Endodermal cell (in vitro differentiated cells): ENCODE measurements around the gene HHAT. TPM values are rescaled to one million over a fixed set of nuclear protein-coding genes. Genes with fewer than 3 reads are reported as not detected.

Source experiments
- DNase-seq: peaks from one replicate; pipeline ENCODE4 v3.0.0-alpha.2; 2017
- H3K27ac ChIP-seq: 2 replicates; pipeline ENCODE4 v1.5.1; 2013; ENCODE audit warnings: mild to moderate bottlenecking, low read depth, low read length, moderate library complexity
- H3K27me3 ChIP-seq: 2 replicates; pipeline ENCODE4 v1.6.1; 2013; ENCODE audit warnings: mild to moderate bottlenecking, low read length, moderate library complexity; ENCODE audit not compliant: insufficient read depth, control insufficient read depth, poor library complexity, severe bottlenecking
- H3K36me3 ChIP-seq: 2 replicates; pipeline ENCODE4 v1.7.0; 2013; ENCODE audit warnings: mild to moderate bottlenecking, low read length, moderate library complexity; ENCODE audit not compliant: control insufficient read depth, insufficient read depth
- H3K4me1 ChIP-seq: one replicate; pipeline ENCODE4 v1.7.0; 2013; ENCODE audit warnings: low read length; ENCODE audit not compliant: control insufficient read depth, insufficient read depth
- H3K4me3 ChIP-seq: 2 replicates; pipeline ENCODE4 v1.5.1; 2013; ENCODE audit warnings: mild to moderate bottlenecking, low read length, moderate library complexity
- H3K9ac ChIP-seq: 2 replicates; pipeline ENCODE4 v1.6.1; 2013; ENCODE audit warnings: mild to moderate bottlenecking, low read length, moderate library complexity; ENCODE audit not compliant: poor library complexity, severe bottlenecking; ENCODE audit errors: extremely low read depth
- H3K9me3 ChIP-seq: 2 replicates; pipeline ENCODE4 v1.6.1; 2013; ENCODE audit warnings: mild to moderate bottlenecking, low read length, moderate library complexity; ENCODE audit not compliant: control insufficient read depth
- H3K27ac Mint-ChIP-seq: 2 replicates; pipeline ENCODE4 v1.8.0; 2020; ENCODE audit warnings: mixed read lengths
- H3K27me3 Mint-ChIP-seq: 2 replicates; pipeline ENCODE4 v1.8.0; 2021; ENCODE audit warnings: mild to moderate bottlenecking, mixed read lengths; ENCODE audit not compliant: insufficient read depth
- H3K36me3 Mint-ChIP-seq: 2 replicates; pipeline ENCODE4 v1.8.0; 2020; ENCODE audit warnings: low read depth, mixed read lengths
- H3K4me1 Mint-ChIP-seq: 2 replicates; pipeline ENCODE4 v1.8.0; 2020; ENCODE audit warnings: mixed read lengths
- H3K4me3 Mint-ChIP-seq: 2 replicates; pipeline ENCODE4 v1.8.0; 2020; ENCODE audit warnings: mild to moderate bottlenecking, moderate library complexity, mixed read lengths
- H3K9me3 Mint-ChIP-seq: 2 replicates; pipeline ENCODE4 v1.8.0; 2020; ENCODE audit warnings: mild to moderate bottlenecking, mixed read lengths
- WGBS, 2 experiments: methylation state at CpG; one replicate each; pipeline versions ENCODE4 v1.1.5 to v1.1.7; 2013; ENCODE audit warnings: missing lambda C conversion rate in 2 of 2, mixed read lengths in 1 of 2; ENCODE audit not compliant: insufficient coverage in 1 of 2, insufficient read length in 1 of 2; 5-methylcytosine and 5-hydroxymethylcytosine counted together
- total RNA-seq, 2 donors: library from RNA; stranded (reverse); fragmentation: NEBNext Ultra II Directional in 1 of 2; extraction: Animal tissue kit (Norgen Biotek cat#: 25700) in 1 of 2; gene quantifications; 2 replicates in 1 of 2; 3 replicates in 1 of 2; pipeline ENCODE4 v1.2.1, GENCODE V29; 2021
- TF ChIP-seq, protein P1 (sequence below): fragments of 200-600 bp; sonication (generic); conservative IDR thresholded peaks from 2 replicates; pipeline ENCODE4 v1.5.0; 2021; ENCODE audit warnings: antibody characterized with exemption, mild to moderate bottlenecking

Gene HHAT
- total RNA-seq, 2 donors from 2014 or later, result 6.9 to 9.8 TPM

DNA sequence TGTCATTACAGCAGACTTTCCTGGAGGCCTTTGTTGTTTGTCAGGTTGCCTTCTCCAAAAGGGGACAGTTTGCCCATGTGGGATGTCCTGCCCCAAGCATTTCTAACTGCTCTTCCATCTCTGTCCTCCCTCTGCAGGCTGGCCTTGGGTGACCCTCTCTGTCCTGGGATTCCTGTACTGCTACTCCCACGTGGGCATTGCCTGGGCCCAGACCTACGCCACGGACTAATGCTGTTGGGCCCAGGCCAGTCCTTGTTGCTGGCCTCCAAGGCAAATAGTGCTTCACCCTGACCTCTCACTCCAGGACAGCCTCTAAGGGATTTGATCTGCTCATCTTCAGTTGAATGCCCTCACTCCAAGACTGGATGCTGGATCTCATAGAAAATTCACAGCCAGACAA, 345.4 kb downstream of the HHAT start:
- no peaks in the 10 kb centered on the region for H3K27me3 Mint-ChIP-seq
- no peaks in the 10 kb centered on the region for H3K9me3 Mint-ChIP-seq

DNA sequence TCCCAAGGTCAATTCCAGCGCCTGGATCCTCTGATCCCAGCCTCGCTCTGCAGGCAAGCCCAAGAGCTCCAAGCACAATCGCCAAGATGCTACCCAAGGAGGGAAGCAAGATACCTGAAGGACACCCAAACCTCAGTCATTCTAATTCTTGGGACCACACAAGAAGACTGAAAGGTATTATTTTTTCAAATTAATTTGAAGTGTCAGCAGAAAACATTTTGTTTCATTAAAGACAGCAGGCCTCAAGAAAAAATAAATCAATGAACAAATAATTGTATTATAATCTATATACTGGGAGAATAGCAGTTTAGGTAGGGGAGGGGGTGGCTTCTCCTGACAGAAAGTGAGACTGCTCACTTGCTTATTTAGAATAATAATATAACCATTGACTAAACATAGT, 347.8 kb downstream of the HHAT start:
- no peak overlapping the region for H3K4me3 Mint-ChIP-seq
- no peaks in the 10 kb centered on the region for H3K36me3 Mint-ChIP-seq
- Histone ChIP-seq H3K4me1 (no peaks in the 10 kb centered on the region), H3K9ac (no peak overlapping the region), H3K4me3 (no peak overlapping the region), H3K27ac (no peak overlapping the region), H3K27me3 (no peaks in the 10 kb centered on the region), H3K9me3 (no peaks in the 10 kb centered on the region), H3K36me3 (no peaks in the 10 kb centered on the region)
- no peaks in the 10 kb centered on the region for H3K27me3 Mint-ChIP-seq
- TF ChIP-seq, protein P1, sequence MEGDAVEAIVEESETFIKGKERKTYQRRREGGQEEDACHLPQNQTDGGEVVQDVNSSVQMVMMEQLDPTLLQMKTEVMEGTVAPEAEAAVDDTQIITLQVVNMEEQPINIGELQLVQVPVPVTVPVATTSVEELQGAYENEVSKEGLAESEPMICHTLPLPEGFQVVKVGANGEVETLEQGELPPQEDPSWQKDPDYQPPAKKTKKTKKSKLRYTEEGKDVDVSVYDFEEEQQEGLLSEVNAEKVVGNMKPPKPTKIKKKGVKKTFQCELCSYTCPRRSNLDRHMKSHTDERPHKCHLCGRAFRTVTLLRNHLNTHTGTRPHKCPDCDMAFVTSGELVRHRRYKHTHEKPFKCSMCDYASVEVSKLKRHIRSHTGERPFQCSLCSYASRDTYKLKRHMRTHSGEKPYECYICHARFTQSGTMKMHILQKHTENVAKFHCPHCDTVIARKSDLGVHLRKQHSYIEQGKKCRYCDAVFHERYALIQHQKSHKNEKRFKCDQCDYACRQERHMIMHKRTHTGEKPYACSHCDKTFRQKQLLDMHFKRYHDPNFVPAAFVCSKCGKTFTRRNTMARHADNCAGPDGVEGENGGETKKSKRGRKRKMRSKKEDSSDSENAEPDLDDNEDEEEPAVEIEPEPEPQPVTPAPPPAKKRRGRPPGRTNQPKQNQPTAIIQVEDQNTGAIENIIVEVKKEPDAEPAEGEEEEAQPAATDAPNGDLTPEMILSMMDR, result no peak
- no peaks in the 10 kb centered on the region for H3K9me3 Mint-ChIP-seq
- H3K4me1 Mint-ChIP-seq, result no peaks in the 10 kb centered on the region
- no peak for DNase-seq
- 87 to 93% methylated on average over 3 of the region's 3 CpGs for WGBS, 2 experiments
- H3K27ac Mint-ChIP-seq, result no peak overlapping the region

More for the DNA sequence above, 345.4 kb downstream of the HHAT start:
- no peaks in the 10 kb centered on the region for H3K36me3 ChIP-seq
- no peak overlapping the region for H3K4me3 Mint-ChIP-seq
- 94 to 100% methylated on average over 1 to 3 of the region's 3 CpGs for WGBS, 2 experiments
- no peaks in the 10 kb centered on the region for H3K36me3 Mint-ChIP-seq
- no peaks in the 10 kb centered on the region for H3K27me3 ChIP-seq
- H3K9ac ChIP-seq, result no peak overlapping the region
- DNase-seq, result no peak
- H3K4me3 ChIP-seq, result no peak overlapping the region
- H3K9me3 ChIP-seq, result no peaks in the 10 kb centered on the region
- H3K27ac Mint-ChIP-seq, result no peak overlapping the region
- no peaks in the 10 kb centered on the region for H3K4me1 ChIP-seq
- no peak overlapping the region for H3K27ac ChIP-seq
- H3K4me1 Mint-ChIP-seq, result no peaks in the 10 kb centered on the region
- TF ChIP-seq, protein P1, result no peak

DNA sequence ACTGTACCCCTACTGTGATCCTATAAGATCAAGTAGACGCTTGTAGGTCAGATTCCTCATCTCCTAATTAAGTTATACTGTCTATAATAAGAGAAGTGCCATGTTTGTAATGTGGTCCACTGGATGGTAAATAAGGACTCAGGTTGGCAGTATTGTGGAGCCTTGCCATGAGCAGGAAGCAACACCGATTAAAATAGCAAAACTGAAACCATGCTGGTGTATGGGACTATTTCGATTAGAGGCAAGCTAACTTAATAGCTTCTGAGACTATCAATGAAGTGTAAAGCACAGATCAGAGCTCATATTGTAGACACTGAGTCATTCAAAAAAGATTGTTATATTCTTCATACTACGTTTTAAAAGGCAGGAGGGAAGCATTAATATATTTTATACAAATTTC, 348.8 kb downstream of the HHAT start:
- 92 to 96% methylated on average over 2 to 3 of the region's 4 CpGs for WGBS, 2 experiments
- Histone ChIP-seq H3K4me1 (no peaks in the 10 kb centered on the region), H3K36me3 (no peaks in the 10 kb centered on the region), H3K4me3 (no peak overlapping the region), H3K27ac (no peak overlapping the region), H3K9me3 (no peaks in the 10 kb centered on the region), H3K9ac (no peak overlapping the region), H3K27me3 (no peaks in the 10 kb centered on the region)
- H3K4me1 Mint-ChIP-seq, result no peaks in the 10 kb centered on the region
- DNase-seq, result no peak
- H3K27ac Mint-ChIP-seq, result no peak overlapping the region
- H3K36me3 Mint-ChIP-seq, result no peaks in the 10 kb centered on the region
- H3K27me3 Mint-ChIP-seq, result no peaks in the 10 kb centered on the region
- H3K9me3 Mint-ChIP-seq, result no peaks in the 10 kb centered on the region
- TF ChIP-seq, protein P1, result no peak
- no peak overlapping the region for H3K4me3 Mint-ChIP-seq
